LNCAP (cell line): Measurements from ENCODE around the gene FAM111B.

Source experiments
- CTCF ChIP-seq: fragments of 450-650 bp; IDR thresholded peaks from 2 replicates; pipeline ENCODE4 v1.5.1; 2017; ENCODE audit warnings: mild to moderate bottlenecking

The FAM111B gene

GRCh38 chr11:59157433-59157832 lies 50.4 kb downstream of the FAM111B start:
- TF ChIP-seq CTCF, result no peak

DNA sequence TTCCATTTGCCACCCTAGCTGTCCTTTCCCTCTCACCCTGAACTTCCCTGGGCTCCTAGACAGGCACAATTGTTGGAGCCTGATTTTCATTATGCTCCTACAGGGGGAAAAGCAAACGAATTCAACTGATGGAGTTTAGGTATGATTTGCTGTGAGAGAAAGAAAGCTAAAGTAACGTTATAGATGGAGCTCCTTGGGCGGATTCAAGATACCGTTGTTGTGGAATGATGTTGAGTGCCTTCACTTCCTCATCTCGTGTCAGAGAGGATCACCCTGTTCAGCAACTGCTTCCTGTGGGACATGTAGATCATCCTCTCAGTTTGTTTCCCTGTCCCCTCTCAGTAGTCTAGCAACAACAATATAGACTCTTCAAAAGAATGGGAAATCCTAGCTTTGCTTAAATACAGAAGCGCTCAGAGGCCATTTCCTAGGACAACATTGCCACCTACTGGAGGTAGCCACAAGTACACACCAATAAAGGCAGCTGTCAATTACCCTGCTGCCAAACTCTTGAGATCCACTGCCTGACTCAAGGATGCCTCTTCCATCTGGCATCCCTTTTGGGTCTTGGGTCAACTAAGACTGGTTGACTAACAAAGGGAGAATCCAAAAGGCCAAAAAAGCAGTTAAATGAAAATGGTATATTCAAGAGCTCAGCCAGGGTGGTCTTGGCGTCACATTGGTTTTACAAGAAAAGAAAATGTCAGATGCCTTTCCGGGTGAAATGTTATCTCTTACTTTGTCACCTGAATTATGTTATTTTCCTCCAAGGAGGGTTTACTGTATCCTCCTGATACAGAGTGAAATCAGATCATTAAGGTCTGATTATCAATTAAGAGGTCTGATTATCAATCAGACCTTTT lies 51.4 kb downstream of the FAM111B start:
- TF ChIP-seq CTCF, result peak; percentile 81

- no peak for TF ChIP-seq CTCF
Measured at GRCh38 chr11:59164028-59164427, 57.0 kb downstream of the FAM111B start.

- TF ChIP-seq CTCF, result peak; percentile 89
Measured at GRCh38 chr11:59171508-59172322, 64.7 kb downstream of the FAM111B start, which contains the start of gene DTX4. Gene DTX4 (plus strand): TSS chr11:59172132. CDS start chr11:59172596, 464 bp downstream.

DNA sequence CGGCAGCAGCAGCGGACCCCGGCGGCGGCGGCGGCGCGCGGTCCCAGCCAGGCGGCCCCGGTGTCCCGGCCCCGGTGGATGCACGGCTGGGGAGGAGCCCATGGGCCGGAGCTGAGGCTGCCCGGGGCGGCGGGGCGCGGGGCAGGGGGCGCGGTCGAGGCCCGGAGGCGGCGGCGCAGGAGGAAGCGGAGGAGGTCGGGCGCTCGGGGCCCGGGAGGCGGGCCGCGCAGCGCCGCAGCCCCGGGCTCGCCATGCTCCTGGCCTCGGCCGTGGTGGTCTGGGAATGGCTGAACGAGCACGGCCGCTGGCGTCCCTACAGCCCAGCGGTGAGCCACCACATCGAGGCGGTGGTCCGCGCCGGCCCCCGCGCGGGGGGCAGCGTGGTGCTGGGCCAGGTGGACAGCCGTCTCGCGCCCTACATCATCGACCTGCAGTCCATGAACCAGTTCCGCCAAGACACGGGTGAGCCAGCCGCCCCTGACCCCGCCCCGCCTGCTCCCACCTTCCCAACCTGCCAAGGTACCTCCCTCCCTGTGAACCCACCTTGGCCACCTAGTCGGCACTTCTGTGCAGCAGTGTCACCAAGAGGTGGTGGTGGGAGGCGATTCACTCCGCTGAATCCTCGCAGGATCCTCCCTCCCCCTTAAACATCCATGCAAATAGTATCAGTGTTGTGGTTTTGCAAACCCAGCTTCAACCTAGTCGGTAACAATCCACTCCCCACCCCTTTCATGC lies 65.5 kb downstream of the FAM111B start:
- TF ChIP-seq CTCF, result no peak

- TF ChIP-seq CTCF, result no peak
Measured at GRCh38 chr11:59173080-59173963, 66.3 kb downstream of the FAM111B start.
